Measurements from ENCODE around the gene TGFBR1. TPM values are rescaled to one million over a fixed set of nuclear protein-coding genes. Genes with fewer than 3 reads are reported as not detected.
A peak's percentile ranks its signal among the peaks of the same experiment; 100 is the strongest.
"Not testable (repeated sequence)": the region's sequence is repeated elsewhere in the genome, so short reads cannot be mapped to it uniquely, and the experiment has no call there.

The TGFBR1 gene
- total RNA-seq, 1 experiment from 2014 or later, result 31.8 TPM

DNA sequence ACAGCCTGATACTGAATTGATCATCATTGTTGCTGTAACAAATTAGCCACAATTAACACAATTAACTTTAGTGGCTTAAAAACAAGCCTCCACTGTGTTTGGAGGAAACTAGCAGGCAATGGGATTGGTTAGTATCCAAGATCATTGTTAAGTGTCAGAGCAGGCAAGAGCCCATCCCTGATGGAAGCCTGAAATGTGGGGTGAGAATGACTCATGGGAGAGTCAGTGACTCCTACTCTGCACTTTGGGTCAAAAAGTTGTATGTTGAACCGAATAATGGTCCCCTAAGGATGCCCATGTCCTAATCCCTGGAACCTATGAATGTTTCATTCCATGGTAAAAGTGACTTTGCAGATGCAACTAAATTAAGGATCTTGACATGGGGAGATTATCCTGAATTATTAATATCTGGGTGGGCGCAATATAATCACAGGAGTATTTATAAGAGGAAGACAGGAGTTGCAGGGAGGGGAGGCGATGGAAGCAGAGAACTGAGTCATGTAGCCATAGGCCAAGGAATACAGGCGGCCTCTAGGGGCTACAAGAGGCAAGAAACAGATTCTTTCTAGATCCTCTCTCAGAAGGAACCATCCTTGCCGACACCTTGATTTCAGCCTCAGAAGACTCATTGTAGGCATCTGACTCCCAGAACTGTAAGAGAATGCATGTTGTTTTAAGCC is 88.0 kb downstream of the TGFBR1 start:
- intact Hi-C loops (cut with micrococcal nuclease; ENCODE audit: unreplicated experiment), result no loop called here
- no peak overlapping the region for H3K4me3 Mint-ChIP-seq (ENCODE audit: unreplicated experiment)
- H3K36me3 Mint-ChIP-seq (ENCODE audit: insufficient read depth, unreplicated experiment), result no peaks in the 10 kb centered on the region
- no peak overlapping the region for H3K4me3 ChIP-seq (ENCODE audit: low read depth, low read length)
- H3K27me3 Mint-ChIP-seq (ENCODE audit: insufficient read depth, unreplicated experiment), result peaks cover 22% of the 10 kb centered on the region
- TF ChIP-seq, protein P1, sequence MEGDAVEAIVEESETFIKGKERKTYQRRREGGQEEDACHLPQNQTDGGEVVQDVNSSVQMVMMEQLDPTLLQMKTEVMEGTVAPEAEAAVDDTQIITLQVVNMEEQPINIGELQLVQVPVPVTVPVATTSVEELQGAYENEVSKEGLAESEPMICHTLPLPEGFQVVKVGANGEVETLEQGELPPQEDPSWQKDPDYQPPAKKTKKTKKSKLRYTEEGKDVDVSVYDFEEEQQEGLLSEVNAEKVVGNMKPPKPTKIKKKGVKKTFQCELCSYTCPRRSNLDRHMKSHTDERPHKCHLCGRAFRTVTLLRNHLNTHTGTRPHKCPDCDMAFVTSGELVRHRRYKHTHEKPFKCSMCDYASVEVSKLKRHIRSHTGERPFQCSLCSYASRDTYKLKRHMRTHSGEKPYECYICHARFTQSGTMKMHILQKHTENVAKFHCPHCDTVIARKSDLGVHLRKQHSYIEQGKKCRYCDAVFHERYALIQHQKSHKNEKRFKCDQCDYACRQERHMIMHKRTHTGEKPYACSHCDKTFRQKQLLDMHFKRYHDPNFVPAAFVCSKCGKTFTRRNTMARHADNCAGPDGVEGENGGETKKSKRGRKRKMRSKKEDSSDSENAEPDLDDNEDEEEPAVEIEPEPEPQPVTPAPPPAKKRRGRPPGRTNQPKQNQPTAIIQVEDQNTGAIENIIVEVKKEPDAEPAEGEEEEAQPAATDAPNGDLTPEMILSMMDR (IDR thresholded peaks at IDR 0.05; ENCODE audit: insufficient read depth in 1 of 2, low read depth in 1 of 2, low read length in 1 of 2, severe bottlenecking in 1 of 2, unreplicated experiment in 1 of 2), result peak in 1 of 2 experiments; percentile 7
- no peaks in the 10 kb centered on the region for H3K36me3 ChIP-seq (ENCODE audit: control insufficient read depth, insufficient read depth, low read length)
- BruUV-seq (replicated peaks), result no TSS peak
- no peaks in the 10 kb centered on the region for H3K9me3 Mint-ChIP-seq (ENCODE audit: unreplicated experiment)
- H3K9me3 ChIP-seq, result no peaks in the 10 kb centered on the region
- POLR2A ChIA-PET, result no interaction called here
- H3K4me1 Mint-ChIP-seq (ENCODE audit: low read depth, unreplicated experiment), result no peaks in the 10 kb centered on the region
- no peaks in the 10 kb centered on the region for H3K27me3 ChIP-seq (replicated peaks; ENCODE audit: control insufficient read depth, insufficient read depth, low read length)
- CTCF ChIA-PET, result interaction anchor here (0.6 kb wide), 1 partner anchor 48 kb away, joined by 4 read pairs; no protein-coding TSS in a partner anchor
- H3K27ac Mint-ChIP-seq (ENCODE audit: unreplicated experiment), result no peak overlapping the region
- H3K4me1 ChIP-seq, result no peaks in the 10 kb centered on the region
- no peak for DNase-seq

DNA sequence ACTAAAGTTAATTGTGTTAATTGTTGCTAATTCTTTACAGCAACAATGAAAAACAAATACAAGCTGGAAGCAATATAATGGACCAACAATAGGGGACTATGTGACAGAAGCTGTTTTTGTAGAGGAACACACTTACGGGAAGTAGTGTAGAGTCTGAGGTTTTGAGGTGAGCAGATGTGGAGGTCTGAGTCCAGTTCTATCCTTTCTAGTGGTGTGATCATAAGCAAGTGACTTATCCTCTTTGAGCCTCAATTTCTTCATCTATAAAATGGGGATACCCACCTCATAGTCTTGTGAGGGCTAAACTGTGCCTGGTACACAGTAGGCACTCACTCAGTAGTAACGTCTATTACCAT is 88.5 kb downstream of the TGFBR1 start:
- peaks cover 19% of the 10 kb centered on the region for H3K27me3 Mint-ChIP-seq (ENCODE audit: insufficient read depth, unreplicated experiment)
- H3K4me3 Mint-ChIP-seq (ENCODE audit: unreplicated experiment), result no peak overlapping the region
- no peak overlapping the region for H3K27ac Mint-ChIP-seq (ENCODE audit: unreplicated experiment)
- Histone ChIP-seq H3K4me1 (no peaks in the 10 kb centered on the region), H3K9me3 (no peaks in the 10 kb centered on the region), H3K36me3 (ENCODE audit: control insufficient read depth, insufficient read depth, low read length) (no peaks in the 10 kb centered on the region), H3K27me3 (replicated peaks; ENCODE audit: control insufficient read depth, insufficient read depth, low read length) (no peaks in the 10 kb centered on the region), H3K4me3 (ENCODE audit: low read depth, low read length) (no peak overlapping the region)
- POLR2A ChIA-PET, result no interaction called here
- intact Hi-C loops (cut with micrococcal nuclease; ENCODE audit: unreplicated experiment), result no loop called here
- no peaks in the 10 kb centered on the region for H3K36me3 Mint-ChIP-seq (ENCODE audit: insufficient read depth, unreplicated experiment)
- CTCF ChIA-PET, result interaction anchor here (0.6 kb wide), 1 partner anchor 48 kb away, joined by 4 read pairs; no protein-coding TSS in a partner anchor
- TF ChIP-seq, protein P1 (IDR thresholded peaks at IDR 0.05; ENCODE audit: insufficient read depth in 1 of 2, low read depth in 1 of 2, low read length in 1 of 2, severe bottlenecking in 1 of 2, unreplicated experiment in 1 of 2), result no peak
- no TSS peak for BruUV-seq (replicated peaks)
- DNase-seq, result no peak
- H3K4me1 Mint-ChIP-seq (ENCODE audit: low read depth, unreplicated experiment), result no peaks in the 10 kb centered on the region
- no peaks in the 10 kb centered on the region for H3K9me3 Mint-ChIP-seq (ENCODE audit: unreplicated experiment)

DNA sequence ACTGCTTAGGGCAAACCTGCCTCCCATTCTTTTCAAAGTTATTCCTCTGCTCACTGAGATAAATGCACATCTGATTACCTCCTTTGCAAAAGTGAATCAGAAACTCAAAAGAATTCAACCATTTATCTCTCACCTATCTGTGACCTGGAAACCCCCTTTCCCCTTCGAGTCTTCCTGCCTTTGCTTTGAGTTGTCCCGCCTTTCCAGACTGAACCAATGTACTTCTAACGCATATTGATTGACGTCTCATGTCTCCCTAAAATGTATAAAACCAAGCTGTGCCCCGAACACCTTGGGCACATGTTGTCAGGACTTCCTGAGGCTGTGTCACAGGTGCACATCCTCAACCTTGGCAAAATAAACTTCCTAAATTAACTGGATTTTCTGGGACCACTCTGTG is 91.6 kb downstream of the TGFBR1 start:
- H3K4me3 ChIP-seq (ENCODE audit: low read depth, low read length); H3K36me3 ChIP-seq (ENCODE audit: control insufficient read depth, insufficient read depth, low read length); intact Hi-C loops (cut with micrococcal nuclease; ENCODE audit: unreplicated experiment); H3K9me3 Mint-ChIP-seq (ENCODE audit: unreplicated experiment); H3K27me3 ChIP-seq (replicated peaks; ENCODE audit: control insufficient read depth, insufficient read depth, low read length); H3K36me3 Mint-ChIP-seq (ENCODE audit: insufficient read depth, unreplicated experiment); DNase-seq; H3K4me1 Mint-ChIP-seq (ENCODE audit: low read depth, unreplicated experiment); CTCF ChIA-PET; H3K27ac Mint-ChIP-seq (ENCODE audit: unreplicated experiment); H3K4me3 Mint-ChIP-seq (ENCODE audit: unreplicated experiment); H3K9me3 ChIP-seq; BruUV-seq (replicated peaks); POLR2A ChIA-PET; H3K4me1 ChIP-seq: not testable (repeated sequence)
- H3K27me3 Mint-ChIP-seq (ENCODE audit: insufficient read depth, unreplicated experiment), result peaks cover 14% of the 10 kb centered on the region
